Ectodermal cell (in vitro differentiated cells): ENCODE results near the gene PMS2.
"Not testable (repeated sequence)": the region's sequence is repeated elsewhere in the genome, so short reads cannot be mapped to it uniquely, and the experiment has no call there.

ENCODE experiments used
- H3K27ac ChIP-seq: 2 replicates; pipeline ENCODE4 v1.7.0; 2013; ENCODE audit warnings: mild to moderate bottlenecking, low read depth, low read length; ENCODE audit not compliant: insufficient read depth, poor library complexity, severe bottlenecking
- H3K27me3 ChIP-seq: 2 replicates; pipeline ENCODE4 v1.7.0; 2013; ENCODE audit warnings: mild to moderate bottlenecking, low read length; ENCODE audit not compliant: insufficient read depth, control insufficient read depth, poor library complexity, severe bottlenecking
- H3K36me3 ChIP-seq: one replicate; pipeline ENCODE4 v1.7.0; 2013; ENCODE audit warnings: low read length; ENCODE audit not compliant: control insufficient read depth, insufficient read depth
- H3K4me1 ChIP-seq: one replicate; pipeline ENCODE4 v1.7.0; 2013; ENCODE audit warnings: low read length; ENCODE audit not compliant: control insufficient read depth, insufficient read depth
- H3K4me3 ChIP-seq: 2 replicates; pipeline ENCODE4 v1.7.0; 2013; ENCODE audit warnings: low read depth, low read length, control low read depth; ENCODE audit not compliant: insufficient read depth
- H3K9me3 ChIP-seq: 2 replicates; pipeline ENCODE4 v1.7.0; 2013; ENCODE audit warnings: mild to moderate bottlenecking, low read length, moderate library complexity; ENCODE audit not compliant: control insufficient read depth
- WGBS, 2 experiments: methylation state at CpG; one replicate each; pipeline ENCODE4 v1.1.7; 2013; ENCODE audit warnings: missing lambda C conversion rate in 2 of 2; 5-methylcytosine and 5-hydroxymethylcytosine counted together

The PMS2 gene

DNA sequence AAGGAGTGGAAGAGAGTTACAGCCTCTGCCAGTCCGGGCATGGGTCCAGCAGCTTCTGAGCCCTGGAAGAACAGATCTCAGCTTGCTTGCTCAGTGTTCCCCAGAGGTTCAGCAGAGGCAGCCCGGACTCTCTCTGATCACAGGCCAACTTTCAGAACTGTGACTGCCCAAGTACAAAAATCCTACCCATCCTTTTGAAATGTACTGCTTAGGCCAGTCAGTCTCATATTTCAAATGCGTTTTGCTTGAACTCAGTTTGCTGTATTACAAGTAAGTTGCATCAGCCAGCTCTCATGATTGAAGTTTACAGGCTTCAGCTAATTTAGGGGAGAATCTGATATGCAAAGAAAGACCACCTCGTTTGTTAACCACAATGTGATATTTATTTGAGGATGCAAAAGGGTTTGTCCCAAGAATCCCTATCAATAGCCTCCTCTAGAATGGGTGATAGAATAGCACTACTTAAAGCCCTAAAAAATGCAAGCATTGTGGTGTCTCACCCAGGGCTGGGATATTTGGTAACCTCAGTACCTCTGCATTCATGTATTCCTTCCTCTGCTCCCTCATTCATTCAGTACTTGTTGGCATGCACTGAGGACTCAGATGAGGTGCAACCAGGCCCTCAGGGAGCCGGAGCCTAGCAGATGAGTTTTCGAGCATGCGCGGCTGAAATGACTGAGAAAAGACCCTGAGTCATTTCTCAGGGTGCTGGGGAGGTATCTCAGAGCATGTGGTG is 7.2 kb upstream of the PMS2 start:
- no peaks in the 10 kb centered on the region for H3K9me3 ChIP-seq
- H3K36me3 ChIP-seq: peaks cover 46% of the 10 kb centered on the region
- no peak overlapping the region for H3K27ac ChIP-seq
- H3K4me1 ChIP-seq: no peaks in the 10 kb centered on the region
- H3K27me3 ChIP-seq: no peaks in the 10 kb centered on the region
- WGBS, 2 experiments: 95 to 98% methylated on average over 8 of the region's 8 CpGs
- no peak overlapping the region for H3K4me3 ChIP-seq

DNA sequence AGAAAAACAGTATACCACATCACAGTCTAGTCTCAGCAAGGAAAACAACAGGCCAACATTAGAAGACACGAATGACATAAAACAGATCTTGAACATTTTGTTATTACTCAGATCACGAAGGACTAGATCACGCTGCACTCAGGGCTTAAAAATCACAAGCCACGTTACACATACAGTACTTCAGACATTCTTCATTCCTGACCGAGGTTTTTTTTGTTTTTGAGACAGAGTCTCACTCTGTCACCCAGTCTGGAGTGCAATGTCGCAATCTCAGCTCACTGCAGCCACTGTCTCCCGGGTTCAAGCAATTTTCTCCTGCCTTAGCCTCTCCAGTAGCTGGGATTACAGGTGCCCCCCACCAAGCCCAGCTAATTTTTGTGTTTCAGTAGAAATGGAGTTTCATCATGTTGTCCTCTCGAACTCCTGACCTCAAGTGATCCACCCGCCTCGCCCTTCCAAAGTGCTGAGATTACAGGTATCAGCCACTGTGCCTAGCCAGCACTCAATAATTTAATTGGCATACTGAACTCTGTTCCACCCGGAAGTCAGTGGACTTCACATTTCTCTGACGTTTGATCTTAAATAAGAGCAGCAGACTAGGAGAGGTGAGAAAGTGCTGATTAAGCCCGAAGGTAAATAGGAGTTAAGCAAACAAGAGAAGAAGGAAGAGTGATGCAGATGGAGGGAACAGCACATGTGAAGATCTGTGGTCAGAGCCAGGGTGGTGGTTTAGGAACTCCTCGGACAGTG is 3.7 kb upstream of the PMS2 start:
- Histone ChIP-seq H3K4me1 (no peaks in the 10 kb centered on the region), H3K27ac (no peak overlapping the region), H3K9me3 (no peaks in the 10 kb centered on the region), H3K4me3 (no peak overlapping the region), H3K27me3 (no peaks in the 10 kb centered on the region), H3K36me3 (peaks cover 23% of the 10 kb centered on the region)
- WGBS, 2 experiments: 92 to 94% methylated on average over 14 of the region's 14 CpGs

DNA sequence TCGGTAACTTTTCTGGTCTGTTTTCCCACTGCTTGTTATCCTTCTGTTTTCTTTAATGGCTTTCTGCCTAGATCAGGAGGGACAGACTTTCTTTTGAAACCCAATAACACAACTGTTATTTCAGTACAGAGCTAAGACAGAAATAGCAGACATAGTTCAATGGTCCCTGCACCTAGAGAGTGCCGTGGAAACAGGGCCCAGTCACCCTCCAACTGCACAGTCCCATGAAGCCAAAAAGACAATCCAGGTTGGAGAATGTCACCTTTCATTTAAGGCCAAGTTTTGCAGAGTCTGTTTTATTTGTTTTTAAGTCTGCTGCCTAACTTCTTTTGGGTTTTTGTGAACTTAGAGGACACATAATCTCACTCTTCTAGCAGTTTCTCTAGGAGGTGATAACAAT is 2.7 kb upstream of the PMS2 start:
- no peak overlapping the region for H3K27ac ChIP-seq
- H3K4me1 ChIP-seq: no peaks in the 10 kb centered on the region
- WGBS, 2 experiments: 96% methylated on average over 2 of the region's 2 CpGs
- no peak overlapping the region for H3K4me3 ChIP-seq
- H3K36me3 ChIP-seq: peaks cover 16% of the 10 kb centered on the region
- H3K27me3 ChIP-seq: no peaks in the 10 kb centered on the region
- no peaks in the 10 kb centered on the region for H3K9me3 ChIP-seq

DNA sequence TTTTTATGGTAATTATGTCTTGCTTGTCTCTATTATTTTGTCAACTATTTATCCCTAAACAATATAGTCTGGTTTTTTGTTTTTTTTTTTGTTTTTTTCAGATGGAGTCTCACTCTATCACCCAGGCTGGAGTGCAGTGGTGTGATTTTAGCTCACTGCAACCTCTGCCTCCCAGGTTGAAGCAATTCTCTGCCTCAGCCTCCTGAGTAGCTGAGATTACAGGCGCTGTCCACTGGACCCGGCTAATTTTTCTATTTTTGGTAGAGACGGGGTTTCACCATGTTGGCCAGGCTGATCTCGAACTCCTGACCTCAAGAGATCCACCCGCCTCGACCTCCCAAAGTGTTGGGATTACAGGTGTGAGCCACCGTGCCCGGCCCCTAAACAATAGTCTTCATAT is 1.5 kb upstream of the PMS2 start:
- H3K4me1 ChIP-seq, H3K27ac ChIP-seq, H3K27me3 ChIP-seq, H3K9me3 ChIP-seq, H3K36me3 ChIP-seq: not testable (repeated sequence)
- peak overlapping the region; percentile 70 for H3K4me3 ChIP-seq
- 87 to 97% methylated on average over 8 of the region's 8 CpGs for WGBS, 2 experiments

DNA sequence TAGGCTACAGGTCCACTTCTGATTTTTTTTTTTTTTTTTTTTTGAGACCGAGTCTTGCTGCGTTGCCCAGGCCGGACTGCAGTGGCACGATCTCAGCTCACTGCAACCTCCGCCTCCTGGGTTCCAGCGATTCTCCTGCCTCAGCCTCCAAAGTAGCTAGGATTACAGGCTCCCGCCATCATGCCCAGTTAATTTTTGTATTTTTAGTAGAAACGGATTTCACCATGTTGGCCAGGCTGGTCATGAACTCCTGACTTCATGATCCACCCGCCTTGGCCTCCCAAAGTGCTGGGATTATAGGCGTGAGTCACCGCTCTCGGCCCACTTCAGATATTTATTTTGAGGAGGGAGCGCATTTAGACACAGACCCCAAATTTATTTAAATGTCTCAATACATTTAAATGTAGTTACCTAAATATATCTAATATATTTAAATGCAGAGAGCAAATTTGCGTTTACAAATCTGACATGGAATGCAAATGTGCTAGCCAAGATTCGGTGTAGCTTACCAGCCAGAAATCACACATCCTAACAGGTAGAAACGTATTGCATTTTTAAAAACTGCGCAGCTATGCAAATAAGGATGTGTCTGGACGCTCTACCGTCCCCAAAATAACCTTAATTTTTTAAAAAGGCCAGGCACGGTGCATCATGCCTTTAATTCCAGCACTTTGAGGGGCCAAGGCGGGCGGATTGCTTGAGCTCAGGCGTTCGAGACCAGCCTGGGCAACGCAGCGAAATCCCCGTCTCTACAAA is 836 bp downstream of the PMS2 start:
- H3K36me3 ChIP-seq: not testable (repeated sequence)

DNA sequence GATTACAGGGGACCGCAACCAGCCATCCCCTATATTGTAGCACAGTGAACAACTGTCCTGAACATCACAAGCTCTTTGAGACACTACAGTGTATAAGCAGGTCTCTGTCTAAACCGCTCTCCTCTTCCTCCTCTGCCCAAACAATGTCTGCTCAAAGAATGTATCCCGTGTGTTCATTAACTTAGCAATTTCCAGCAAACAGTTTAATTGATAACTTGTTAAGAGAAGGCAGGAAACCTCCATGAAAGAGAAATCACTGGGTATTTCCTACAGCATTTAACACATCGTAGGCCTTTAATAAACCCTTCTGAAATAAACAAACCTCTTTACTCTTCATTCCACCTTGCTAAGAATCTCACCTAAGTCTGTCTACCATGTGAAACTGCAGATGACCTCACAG is 1.5 kb downstream of the PMS2 start:
- H3K36me3 ChIP-seq: peaks cover under 1% of the 10 kb centered on the region
- H3K9me3 ChIP-seq: no peaks in the 10 kb centered on the region
- no peaks in the 10 kb centered on the region for H3K4me1 ChIP-seq
- no peak overlapping the region for H3K27ac ChIP-seq
- H3K27me3 ChIP-seq: no peaks in the 10 kb centered on the region
- WGBS, 2 experiments: 96 to 99% methylated on average over 4 of the region's 4 CpGs
- no peak overlapping the region for H3K4me3 ChIP-seq

More for the DNA sequence above, 836 bp downstream of the PMS2 start:
- H3K4me1 ChIP-seq, H3K27me3 ChIP-seq, H3K27ac ChIP-seq, H3K9me3 ChIP-seq: not testable (repeated sequence)
- peak overlapping the region; percentile 70 for H3K4me3 ChIP-seq
- 65 to 66% methylated on average over 21 to 24 of the region's 27 CpGs for WGBS, 2 experiments

DNA sequence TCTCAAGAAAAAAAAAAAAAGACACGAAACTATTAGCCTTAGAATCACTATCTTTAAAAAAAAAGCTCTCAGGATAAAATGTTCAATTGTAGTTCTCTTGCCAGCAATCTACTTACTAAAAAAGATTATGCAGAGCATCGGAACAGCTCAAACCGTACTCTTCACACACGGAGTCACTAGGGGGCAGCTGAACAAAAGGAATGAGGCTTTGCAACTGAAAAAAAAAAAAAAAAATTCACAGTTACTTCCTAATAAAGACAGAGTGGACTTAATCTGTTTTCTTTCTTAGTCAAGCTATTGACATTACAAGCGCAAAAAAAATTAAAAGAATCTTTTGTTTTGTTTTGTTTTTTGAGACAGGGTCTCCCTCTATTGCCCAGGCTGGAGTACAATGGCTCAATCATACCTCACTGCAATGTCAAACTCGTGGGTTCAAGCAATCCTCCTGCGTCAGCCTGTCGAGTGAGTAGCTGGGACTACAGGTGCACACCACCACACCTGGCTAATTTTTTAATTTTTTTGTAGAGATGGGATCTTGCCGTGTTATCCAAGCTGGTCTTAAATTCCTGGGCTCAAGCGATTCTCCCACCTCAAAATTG is 11.5 kb downstream of the PMS2 start:
- Histone ChIP-seq H3K4me3 (no peak overlapping the region), H3K9me3 (no peaks in the 10 kb centered on the region), H3K4me1 (no peaks in the 10 kb centered on the region), H3K27me3 (no peaks in the 10 kb centered on the region), H3K27ac (no peak overlapping the region), H3K36me3 (peaks cover 11% of the 10 kb centered on the region)
- WGBS, 2 experiments: 77 to 81% methylated on average over 10 of the region's 10 CpGs

DNA sequence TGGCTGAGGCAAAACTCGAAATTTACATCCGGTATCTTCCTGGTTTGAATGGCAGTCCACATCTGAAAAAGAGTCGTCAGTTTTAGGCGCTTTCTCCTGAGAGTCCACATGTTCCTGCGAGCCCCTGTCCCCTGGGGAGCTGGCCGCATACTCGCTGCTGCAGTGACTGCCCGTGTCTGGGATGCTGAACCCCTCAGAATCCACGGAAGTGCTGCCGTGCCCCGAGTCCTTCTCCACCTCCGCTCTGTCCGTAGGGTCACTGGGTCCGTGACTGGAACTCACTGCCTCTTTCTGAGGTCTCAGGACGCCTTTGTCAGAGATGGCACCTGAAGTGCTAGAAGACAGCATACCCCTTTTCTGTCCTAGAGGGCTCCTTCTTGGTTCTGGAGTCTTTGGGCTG is 21.8 kb downstream of the PMS2 start:
- not testable (repeated sequence) for H3K27me3 ChIP-seq, H3K4me3 ChIP-seq, H3K4me1 ChIP-seq, H3K9me3 ChIP-seq, H3K27ac ChIP-seq
- 94 to 96% methylated on average over 15 of the region's 15 CpGs for WGBS, 2 experiments
- peaks cover 11% of the 10 kb centered on the region for H3K36me3 ChIP-seq

DNA sequence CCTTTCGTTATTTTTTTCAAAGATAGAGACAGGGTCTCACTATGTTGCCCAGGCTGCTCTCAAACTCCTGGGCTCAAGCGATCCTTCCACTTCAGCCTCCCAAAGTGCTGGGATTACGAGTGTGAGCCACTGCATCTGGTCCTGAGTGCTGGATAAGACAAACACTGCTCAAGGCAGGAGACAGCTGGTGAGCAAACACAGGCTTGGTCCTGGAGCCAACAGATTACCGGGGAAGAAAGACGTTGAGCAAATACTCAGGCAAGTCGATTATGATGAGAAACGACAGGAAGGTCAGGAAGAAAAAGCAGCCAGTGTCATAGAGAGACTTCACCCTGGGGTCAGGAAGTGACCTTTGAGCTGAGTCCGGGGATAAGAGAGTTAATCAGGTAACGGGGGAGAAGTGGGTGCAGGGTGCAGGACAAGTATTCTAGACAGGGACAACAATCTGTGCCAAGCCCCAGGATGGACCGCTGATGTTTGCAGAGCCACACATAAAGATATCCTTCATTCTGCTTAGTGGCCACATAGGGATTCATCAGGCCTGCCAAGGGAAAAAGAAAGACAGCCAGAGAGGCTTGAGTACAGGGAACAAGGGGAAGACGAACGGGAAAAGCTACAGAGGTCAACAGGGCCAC is 29.1 kb downstream of the PMS2 start:
- not testable (repeated sequence) for H3K36me3 ChIP-seq, H3K4me3 ChIP-seq, H3K27ac ChIP-seq, H3K27me3 ChIP-seq, H3K9me3 ChIP-seq, H3K4me1 ChIP-seq
- WGBS, 2 experiments: no CpG with 5 or more reads among the region's 12 CpGs
